ENCODE results near the gene FXYD5. TPM values are rescaled to one million over a fixed set of nuclear protein-coding genes. Genes with fewer than 3 reads are reported as not detected.

The FXYD5 gene
- total RNA-seq, 2 experiments from 2014 or later: 82.1 to 147 TPM

DNA sequence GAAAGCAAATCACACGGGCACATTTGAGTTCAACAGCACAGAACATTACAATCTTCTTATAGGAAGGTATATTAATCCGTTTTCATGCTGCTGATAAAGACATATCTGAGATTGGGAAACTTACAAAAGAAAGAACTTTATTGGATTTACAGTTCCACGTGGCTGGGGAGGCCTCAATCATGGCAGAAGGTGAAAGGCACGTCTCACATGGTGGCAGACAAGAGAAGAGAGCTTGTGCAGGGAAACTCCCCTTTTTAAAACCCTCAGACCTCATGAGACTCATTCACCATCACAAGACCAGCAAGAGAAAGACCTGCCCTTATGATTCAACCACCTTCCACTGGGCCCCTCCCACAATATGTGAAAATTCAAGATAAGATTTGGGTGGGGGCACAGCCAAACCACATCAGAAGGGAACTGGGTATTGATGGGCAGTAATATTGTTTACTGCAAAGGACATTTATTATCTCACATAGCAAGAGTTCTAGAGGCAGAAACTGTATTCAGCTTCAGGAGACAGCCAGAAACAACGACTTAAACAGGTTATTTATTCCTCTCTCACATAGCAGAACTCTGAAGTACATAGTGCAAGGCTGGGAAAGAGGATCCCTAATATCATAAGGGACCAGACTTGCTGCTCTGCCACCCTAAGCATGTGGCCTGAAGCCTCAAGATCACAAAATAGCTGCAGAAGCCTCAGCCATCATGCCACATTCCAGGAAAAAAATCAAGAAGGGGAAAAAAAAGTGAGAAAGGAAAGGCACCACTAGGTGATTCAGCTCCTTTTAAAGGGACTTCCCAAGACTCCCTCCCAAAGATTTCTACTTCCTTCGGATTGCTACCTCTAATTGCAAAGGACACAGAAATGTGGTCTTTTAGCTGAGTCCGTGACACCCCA lies 23.1 kb downstream of the FXYD5 start:
- no peaks in the 10 kb centered on the region for H3K4me1 ChIP-seq (ENCODE audit: insufficient read depth, low read length, poor library complexity, severe bottlenecking)
- no peak overlapping the region for H3K4me3 ChIP-seq (ENCODE audit: low read depth, low read length, poor library complexity, severe bottlenecking)
- intact Hi-C loops (cut with micrococcal nuclease; ENCODE audit: unreplicated experiment): no loop called here
- peaks cover 13% of the 10 kb centered on the region; the same call in 1 of the 2 replicates for H3K9me3 ChIP-seq (ENCODE audit: low read length)
- H2AFZ ChIP-seq (ENCODE audit: low read length): no peak overlapping the region
- H3K36me3 ChIP-seq (ENCODE audit: insufficient read depth, low read length): no peaks in the 10 kb centered on the region
- DNase-seq (ENCODE audit: low spot score): no peak
- H3K79me2 ChIP-seq (ENCODE audit: insufficient read depth, low read depth, low read length): no peaks in the 10 kb centered on the region
- no TSS peak for BruUV-seq (replicated peaks)
- TF ChIP-seq, protein P1, sequence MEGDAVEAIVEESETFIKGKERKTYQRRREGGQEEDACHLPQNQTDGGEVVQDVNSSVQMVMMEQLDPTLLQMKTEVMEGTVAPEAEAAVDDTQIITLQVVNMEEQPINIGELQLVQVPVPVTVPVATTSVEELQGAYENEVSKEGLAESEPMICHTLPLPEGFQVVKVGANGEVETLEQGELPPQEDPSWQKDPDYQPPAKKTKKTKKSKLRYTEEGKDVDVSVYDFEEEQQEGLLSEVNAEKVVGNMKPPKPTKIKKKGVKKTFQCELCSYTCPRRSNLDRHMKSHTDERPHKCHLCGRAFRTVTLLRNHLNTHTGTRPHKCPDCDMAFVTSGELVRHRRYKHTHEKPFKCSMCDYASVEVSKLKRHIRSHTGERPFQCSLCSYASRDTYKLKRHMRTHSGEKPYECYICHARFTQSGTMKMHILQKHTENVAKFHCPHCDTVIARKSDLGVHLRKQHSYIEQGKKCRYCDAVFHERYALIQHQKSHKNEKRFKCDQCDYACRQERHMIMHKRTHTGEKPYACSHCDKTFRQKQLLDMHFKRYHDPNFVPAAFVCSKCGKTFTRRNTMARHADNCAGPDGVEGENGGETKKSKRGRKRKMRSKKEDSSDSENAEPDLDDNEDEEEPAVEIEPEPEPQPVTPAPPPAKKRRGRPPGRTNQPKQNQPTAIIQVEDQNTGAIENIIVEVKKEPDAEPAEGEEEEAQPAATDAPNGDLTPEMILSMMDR (conservative IDR thresholded peaks at IDR 0.05; ENCODE audit: low read length): no peak
- H3K27ac ChIP-seq (ENCODE audit: low read depth, low read length, poor library complexity, severe bottlenecking): no peak overlapping the region
- H3K9me2 ChIP-seq (ENCODE audit: insufficient read depth, low read length): no peaks in the 10 kb centered on the region
- CTCF ChIA-PET (ENCODE audit: unreplicated experiment): no interaction called here
- H3K4me2 ChIP-seq (ENCODE audit: low read length): no peak overlapping the region
- H4K20me1 ChIP-seq (ENCODE audit: insufficient read depth, low read length): no peaks in the 10 kb centered on the region
- POLR2A ChIA-PET: no interaction called here

DNA sequence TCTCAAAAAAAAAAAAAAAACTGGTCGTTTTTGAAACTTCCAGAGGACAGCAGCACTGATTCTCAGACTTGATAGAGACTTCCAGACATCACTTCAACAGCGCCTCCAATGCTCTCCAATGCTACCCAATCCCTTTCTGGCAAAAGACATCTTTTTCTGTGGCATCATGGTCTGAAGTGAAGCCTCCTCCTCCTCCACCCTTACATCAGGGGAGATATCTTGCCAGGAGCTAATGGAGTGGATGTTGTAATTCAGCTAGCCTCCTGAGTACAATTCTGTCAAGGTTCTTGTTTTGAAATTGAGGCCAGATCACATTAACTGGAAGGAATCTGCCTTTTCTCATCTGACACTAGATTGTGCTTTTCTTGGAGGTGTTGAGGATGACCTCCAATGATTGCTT lies 24.2 kb downstream of the FXYD5 start:
- H3K4me3 ChIP-seq (ENCODE audit: low read depth, low read length, poor library complexity, severe bottlenecking): no peak overlapping the region
- H3K36me3 ChIP-seq (ENCODE audit: insufficient read depth, low read length): no peaks in the 10 kb centered on the region
- no peaks in the 10 kb centered on the region for H3K9me2 ChIP-seq (ENCODE audit: insufficient read depth, low read length)
- H3K4me2 ChIP-seq (ENCODE audit: low read length): no peak overlapping the region
- H3K9me3 ChIP-seq (ENCODE audit: low read length): peaks cover 13% of the 10 kb centered on the region; the same call in 1 of the 2 replicates
- DNase-seq (ENCODE audit: low spot score): no peak
- ChIA-PET CTCF (ENCODE audit: unreplicated experiment) (no interaction called here), POLR2A (no interaction called here)
- BruUV-seq (replicated peaks): no TSS peak
- intact Hi-C loops (cut with micrococcal nuclease; ENCODE audit: unreplicated experiment): no loop called here
- H3K27ac ChIP-seq (ENCODE audit: low read depth, low read length, poor library complexity, severe bottlenecking): no peak overlapping the region
- TF ChIP-seq, protein P1 (conservative IDR thresholded peaks at IDR 0.05; ENCODE audit: low read length): no peak
- TF ChIP-seq EZH2phosphoT487 (IDR thresholded peaks at IDR 0.05; ENCODE audit: borderline replicate concordance, low read depth, low read length): no peak
- no peaks in the 10 kb centered on the region for H4K20me1 ChIP-seq (ENCODE audit: insufficient read depth, low read length)
- no peak overlapping the region for H2AFZ ChIP-seq (ENCODE audit: low read length)
- no peaks in the 10 kb centered on the region for H3K79me2 ChIP-seq (ENCODE audit: insufficient read depth, low read depth, low read length)
- H3K4me1 ChIP-seq (ENCODE audit: insufficient read depth, low read length, poor library complexity, severe bottlenecking): no peaks in the 10 kb centered on the region

DNA sequence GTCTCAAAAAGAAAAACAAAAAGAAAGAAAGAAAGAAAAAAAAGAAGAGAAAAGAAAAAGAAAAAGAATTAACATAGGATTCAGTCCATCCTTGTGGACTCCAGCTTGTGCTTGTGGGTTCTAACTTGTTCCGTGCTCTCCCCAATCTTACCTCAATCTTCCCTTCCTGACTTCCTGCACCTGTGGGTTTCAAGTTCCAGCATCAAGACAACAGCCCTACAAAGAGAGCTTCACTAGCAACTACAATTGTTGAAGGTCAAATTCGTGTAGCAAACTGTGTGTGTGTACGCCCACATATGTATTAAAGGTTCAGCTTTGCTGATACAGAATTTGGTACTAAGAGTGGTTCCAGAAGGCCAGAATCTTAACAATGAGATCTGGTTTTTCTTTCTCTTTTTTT lies 25.3 kb downstream of the FXYD5 start:
- Histone ChIP-seq H3K4me3 (ENCODE audit: low read depth, low read length, poor library complexity, severe bottlenecking) (no peak overlapping the region), H3K36me3 (ENCODE audit: insufficient read depth, low read length) (no peaks in the 10 kb centered on the region), H4K20me1 (ENCODE audit: insufficient read depth, low read length) (no peaks in the 10 kb centered on the region), H3K9me2 (ENCODE audit: insufficient read depth, low read length) (no peaks in the 10 kb centered on the region), H3K9me3 (ENCODE audit: low read length) (peaks cover 13% of the 10 kb centered on the region; the same call in 1 of the 2 replicates), H3K27ac (ENCODE audit: low read depth, low read length, poor library complexity, severe bottlenecking) (no peak overlapping the region), H3K79me2 (ENCODE audit: insufficient read depth, low read depth, low read length) (no peaks in the 10 kb centered on the region), H3K4me1 (ENCODE audit: insufficient read depth, low read length, poor library complexity, severe bottlenecking) (no peaks in the 10 kb centered on the region), H2AFZ (ENCODE audit: low read length) (no peak overlapping the region), H3K4me2 (ENCODE audit: low read length) (no peak overlapping the region)
- intact Hi-C loops (cut with micrococcal nuclease; ENCODE audit: unreplicated experiment): no loop called here
- CTCF ChIA-PET (ENCODE audit: unreplicated experiment): no interaction called here
- no TSS peak for BruUV-seq (replicated peaks)
- no peak for TF ChIP-seq EZH2phosphoT487 (IDR thresholded peaks at IDR 0.05; ENCODE audit: borderline replicate concordance, low read depth, low read length)
- TF ChIP-seq, protein P1 (conservative IDR thresholded peaks at IDR 0.05; ENCODE audit: low read length): no peak
- no peak for DNase-seq (ENCODE audit: low spot score)
- POLR2A ChIA-PET: interaction anchor here (0.7 to 1.1 kb wide), 2 partner anchors 15 to 23 kb away, joined by 3 read pairs; no protein-coding TSS in a partner anchor
